ENCODE measurements around the gene KIF22. TPM values are rescaled to one million over a fixed set of nuclear protein-coding genes. Genes with fewer than 3 reads are reported as not detected.
"Not testable (repeated sequence)": the region's sequence is repeated elsewhere in the genome, so short reads cannot be mapped to it uniquely, and the experiment has no call there.

KIF22 gene
- total RNA-seq, 4 donors from 2014 or later, result 9.2 to 25.2 (median 13.1) TPM

DNA sequence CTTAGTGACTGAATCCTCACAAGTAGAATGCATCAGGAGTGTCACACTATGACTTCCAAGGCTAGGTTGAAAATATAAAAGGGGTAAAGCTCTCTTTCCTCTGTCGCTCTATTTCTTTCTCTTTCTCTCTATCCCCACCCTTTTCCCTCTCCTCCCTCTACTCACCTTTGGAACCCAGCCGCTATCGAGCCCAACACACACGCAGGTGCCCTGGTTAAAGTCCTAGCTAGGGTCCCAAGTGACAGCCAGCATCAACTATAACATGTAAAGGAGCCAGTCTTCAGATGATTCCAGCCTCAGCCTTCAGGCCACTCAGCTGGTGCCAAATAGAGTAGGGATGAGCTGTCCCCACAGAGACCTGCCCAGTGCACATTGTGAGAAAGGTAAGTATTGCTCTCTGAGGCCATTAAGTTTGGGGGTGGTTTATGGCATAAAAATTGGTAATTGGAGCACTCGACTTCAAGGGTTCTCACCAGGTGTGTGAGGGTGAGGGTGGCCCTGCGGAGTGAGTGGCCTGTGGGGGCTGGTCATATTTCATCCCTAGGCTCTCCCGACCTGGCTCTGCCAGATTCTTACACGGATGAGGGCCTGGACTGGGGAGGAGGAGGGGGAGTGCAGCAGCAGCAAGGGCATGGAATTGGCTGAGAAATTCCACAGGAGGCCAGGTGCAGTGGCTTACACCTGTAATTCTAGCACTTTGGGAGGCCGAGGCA is 29.8 kb upstream of the KIF22 start:
- no peak for ATAC-seq (ENCODE audit: low FRiP score)
- DNase-seq (ENCODE audit: low spot score), result no peak
- TF ChIP-seq, protein P1, sequence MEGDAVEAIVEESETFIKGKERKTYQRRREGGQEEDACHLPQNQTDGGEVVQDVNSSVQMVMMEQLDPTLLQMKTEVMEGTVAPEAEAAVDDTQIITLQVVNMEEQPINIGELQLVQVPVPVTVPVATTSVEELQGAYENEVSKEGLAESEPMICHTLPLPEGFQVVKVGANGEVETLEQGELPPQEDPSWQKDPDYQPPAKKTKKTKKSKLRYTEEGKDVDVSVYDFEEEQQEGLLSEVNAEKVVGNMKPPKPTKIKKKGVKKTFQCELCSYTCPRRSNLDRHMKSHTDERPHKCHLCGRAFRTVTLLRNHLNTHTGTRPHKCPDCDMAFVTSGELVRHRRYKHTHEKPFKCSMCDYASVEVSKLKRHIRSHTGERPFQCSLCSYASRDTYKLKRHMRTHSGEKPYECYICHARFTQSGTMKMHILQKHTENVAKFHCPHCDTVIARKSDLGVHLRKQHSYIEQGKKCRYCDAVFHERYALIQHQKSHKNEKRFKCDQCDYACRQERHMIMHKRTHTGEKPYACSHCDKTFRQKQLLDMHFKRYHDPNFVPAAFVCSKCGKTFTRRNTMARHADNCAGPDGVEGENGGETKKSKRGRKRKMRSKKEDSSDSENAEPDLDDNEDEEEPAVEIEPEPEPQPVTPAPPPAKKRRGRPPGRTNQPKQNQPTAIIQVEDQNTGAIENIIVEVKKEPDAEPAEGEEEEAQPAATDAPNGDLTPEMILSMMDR (IDR thresholded peaks at IDR 0.05), result no peak

DNA sequence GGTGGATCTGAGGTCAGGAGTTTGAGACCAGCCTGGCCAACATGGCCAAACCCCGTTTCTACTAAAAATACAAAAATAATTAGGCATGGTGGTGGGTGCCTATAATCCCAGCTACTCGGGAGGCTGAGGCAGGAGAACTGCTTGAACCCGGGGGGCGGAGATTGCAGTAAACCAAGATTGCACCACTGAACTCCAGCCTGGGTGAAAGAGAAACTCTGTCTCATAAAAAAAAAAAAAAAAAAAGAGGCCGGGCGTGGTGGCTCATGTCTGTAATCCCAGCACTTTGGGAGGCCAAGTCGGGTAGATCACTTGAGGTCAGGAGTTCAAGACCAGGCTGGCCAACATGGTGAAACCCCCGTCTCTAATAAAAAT is 29.3 kb upstream of the KIF22 start:
- DNase-seq (ENCODE audit: low spot score); ATAC-seq (ENCODE audit: low FRiP score): not testable (repeated sequence)

DNA sequence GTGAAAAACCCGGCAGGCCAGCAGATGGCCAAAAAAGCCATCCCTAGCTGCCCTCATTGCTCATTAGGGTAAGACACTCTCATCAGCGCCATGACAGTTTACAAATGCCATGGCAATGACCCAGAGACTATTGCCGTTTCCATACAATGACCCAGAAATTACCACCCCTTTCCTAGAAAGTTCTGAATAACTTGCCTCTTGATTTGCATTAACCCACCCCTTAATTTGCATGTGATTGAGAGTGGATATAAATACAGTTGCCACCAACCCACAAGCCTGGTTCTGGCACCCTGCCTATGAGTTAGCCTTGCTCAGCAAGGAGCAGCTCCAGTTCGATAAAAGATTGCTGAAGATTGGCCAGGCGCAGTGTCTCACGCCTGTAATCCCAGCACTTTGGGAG is 28.7 kb upstream of the KIF22 start:
- TF ChIP-seq, protein P1 (IDR thresholded peaks at IDR 0.05), result no peak
- ATAC-seq (ENCODE audit: low FRiP score), result no peak
- no peak for DNase-seq (ENCODE audit: low spot score)

DNA sequence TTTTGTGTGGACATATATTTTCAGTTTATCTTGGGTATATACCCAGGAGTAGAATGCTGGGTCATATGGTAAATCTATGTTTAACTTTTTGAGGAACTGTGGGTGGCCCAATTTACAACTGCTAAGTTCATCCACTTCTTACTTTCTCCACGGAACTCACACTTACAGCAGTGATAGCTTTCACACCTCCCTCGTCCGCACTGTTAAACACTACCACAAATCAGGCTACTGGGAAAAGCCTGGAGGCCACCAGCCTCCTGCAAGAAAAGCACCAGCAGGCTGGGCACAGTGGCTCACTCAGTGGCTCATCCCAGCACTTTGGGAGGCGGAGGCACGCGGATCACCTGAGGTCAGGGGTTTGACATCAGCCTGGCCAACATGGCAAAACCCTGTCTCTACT is 27.2 kb upstream of the KIF22 start:
- no peak for ATAC-seq (ENCODE audit: low FRiP score)
- TF ChIP-seq, protein P1 (IDR thresholded peaks at IDR 0.05), result no peak
- DNase-seq (ENCODE audit: low spot score), result no peak

DNA sequence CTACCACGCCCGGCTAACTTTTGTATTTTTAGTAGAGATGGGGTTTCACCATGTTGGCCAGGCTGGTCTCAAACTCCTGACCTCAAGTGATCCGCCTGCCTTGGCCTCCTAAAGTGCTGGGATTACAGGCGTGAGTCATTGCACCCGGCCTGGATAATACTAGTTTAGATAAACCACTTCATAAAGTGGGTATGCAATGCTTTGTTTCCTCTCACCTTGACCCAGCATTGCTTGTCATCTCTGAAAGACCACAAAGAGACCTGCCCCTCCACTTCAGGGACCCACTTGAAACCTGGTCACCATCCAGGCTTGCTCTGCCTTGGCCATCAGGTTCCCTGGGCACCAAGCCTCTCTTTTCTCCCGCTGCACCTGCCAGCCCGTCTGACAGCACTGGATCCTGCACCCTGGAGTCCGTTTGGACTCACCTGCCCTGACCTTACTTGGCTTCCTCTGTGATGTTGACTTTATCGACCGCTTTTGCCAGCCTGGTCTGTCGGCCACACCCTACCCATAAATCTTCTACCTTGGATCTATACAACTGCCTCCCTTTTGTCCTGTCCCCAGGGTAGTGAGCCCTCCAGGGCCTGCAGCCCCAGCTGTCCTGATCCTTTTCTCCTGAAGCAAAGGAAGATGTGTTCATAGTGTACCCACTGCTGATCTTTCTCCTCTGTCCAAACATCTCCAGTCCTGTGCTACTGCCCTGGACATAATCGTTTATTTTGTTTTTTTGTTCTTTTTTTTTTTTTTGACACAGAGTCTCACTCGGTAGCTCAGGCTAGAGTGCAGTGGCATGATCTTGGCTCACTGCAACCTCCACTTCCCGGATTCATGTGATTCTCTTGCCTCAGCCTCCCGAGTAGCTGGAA is 25.2 kb upstream of the KIF22 start:
- no peak for ATAC-seq (ENCODE audit: low FRiP score)
- TF ChIP-seq, protein P1 (IDR thresholded peaks at IDR 0.05), result no peak
- DNase-seq (ENCODE audit: low spot score), result no peak

DNA sequence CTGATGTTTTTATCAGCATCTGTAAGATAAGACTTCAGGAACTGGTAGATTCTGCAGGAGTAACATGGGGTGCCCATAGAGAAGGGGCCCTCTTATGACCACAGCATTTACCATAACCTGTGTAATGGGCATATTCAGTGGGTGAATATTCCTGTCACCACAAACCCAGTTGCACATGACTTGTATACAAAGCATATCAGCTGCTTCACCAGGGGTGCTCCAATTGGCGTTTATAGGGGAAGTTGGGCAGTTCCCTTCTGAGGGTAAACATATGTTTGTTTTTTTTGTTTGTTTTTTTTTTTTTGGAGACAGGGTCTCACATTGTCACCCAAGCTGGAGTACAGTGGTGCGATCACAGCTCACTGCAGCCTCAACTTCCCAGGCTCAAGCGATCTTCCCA is 24.0 kb upstream of the KIF22 start:
- TF ChIP-seq, protein P1 (IDR thresholded peaks at IDR 0.05), result no peak
- ATAC-seq (ENCODE audit: low FRiP score) (no peak), DNase-seq (ENCODE audit: low spot score) (no peak)

DNA sequence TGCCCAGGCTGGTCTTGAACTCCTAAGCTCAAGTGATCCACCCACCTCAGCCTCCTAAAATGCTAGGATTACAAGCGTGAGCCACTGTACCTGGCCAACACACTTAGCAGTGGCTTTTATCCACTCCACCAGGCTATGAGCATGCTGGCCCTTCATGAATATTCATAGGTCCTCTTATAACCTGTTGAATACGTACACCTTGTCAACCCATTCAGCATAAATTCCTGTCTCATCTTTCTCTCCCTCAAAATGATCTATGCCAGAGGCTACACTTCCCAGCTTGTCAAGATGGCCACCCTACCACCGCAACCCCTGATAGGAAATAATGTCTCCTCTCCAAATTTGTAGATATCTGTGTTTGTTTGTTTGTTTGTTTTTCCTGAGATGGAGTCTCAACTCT is 23.5 kb upstream of the KIF22 start:
- no peak for ATAC-seq (ENCODE audit: low FRiP score)
- TF ChIP-seq, protein P1 (IDR thresholded peaks at IDR 0.05), result no peak

More for the DNA sequence above, 23.5 kb upstream of the KIF22 start:
- DNase-seq (ENCODE audit: low spot score), result no peak

Data from omental fat pad (tissue), 4 donors.